HG03103 (cell line): Measurements from ENCODE around the gene C1orf105.
"Not testable (repeated sequence)": the region's sequence is repeated elsewhere in the genome, so short reads cannot be mapped to it uniquely, and the experiment has no call there.

Source experiments
- ATAC-seq: cut with Tn5 transposase; IDR thresholded peaks from one replicate; pipeline ENCODE4 v1.9.1; 2021; ENCODE audit warnings: low read depth; ENCODE audit not compliant: unreplicated experiment

Gene C1orf105, protein sequence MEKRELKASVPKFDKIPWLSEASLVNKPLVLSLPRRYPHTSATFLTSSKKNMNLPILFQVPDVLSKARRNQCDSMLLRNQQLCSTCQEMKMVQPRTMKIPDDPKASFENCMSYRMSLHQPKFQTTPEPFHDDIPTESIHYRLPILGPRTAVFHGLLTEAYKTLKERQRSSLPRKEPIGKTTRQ

DNA sequence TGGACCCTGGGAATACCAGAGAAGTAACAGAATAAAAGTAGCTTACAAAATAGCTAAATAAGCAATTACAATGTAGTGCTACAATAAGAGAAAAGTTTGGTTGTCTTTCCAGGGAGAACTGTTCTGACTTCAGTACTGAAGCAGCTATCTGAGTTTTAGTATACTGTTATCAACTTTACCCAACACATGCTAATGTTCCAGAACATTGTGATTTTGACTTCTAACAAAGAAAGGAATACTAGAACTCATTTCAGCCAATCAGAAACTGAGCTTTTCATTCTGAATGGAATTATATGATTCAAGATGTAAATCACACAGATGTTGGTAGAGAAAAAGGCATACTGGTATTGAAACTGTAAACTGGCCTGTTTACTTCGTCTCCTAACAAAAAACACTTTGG is at the start of gene C1orf105:
Gene C1orf105, plus strand, starts transcription at position 301 of the 400 bp plus-strand sequence. CDS start 201 bp downstream, outside the sequence.
- ATAC-seq, result no peak

DNA sequence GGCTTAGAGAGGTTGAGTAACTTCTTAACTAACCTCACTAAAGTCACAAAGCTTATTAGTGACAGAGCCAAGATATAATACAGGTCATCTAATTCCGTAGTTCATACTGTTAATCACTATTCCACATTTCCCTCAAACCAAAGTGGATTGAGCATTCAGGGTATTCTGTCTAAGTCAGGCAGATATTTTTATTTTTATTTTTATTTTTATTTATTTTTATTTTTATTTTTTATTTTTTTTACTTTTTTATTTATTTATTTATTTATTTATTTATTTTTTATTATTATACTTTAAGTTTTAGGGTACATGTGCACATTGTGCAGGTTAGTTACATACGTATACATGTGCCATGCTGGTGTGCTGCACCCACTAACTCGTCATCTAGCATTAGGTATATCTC is 48.8 kb upstream of the C1orf105 start:
- ATAC-seq, result not testable (repeated sequence)

DNA sequence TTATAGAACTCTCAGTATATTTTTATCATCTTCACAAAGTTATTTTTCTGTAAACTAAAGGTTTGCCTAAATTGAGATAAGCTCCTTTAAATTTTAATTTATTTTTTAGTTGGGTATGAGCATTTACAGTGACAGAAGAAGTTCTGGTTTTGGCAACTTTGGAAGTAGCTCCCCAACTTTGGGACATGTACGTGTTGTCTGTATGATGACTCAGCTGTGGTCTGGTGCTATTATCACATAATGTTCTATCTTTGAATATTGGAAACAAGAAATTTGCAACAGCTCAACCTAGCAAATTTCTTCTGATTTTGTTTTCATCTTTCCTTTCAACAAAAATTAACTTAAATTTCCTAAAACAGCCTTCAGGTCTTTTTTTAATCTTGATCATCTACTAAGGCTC is 46.6 kb upstream of the C1orf105 start:
- ATAC-seq, result no peak

DNA sequence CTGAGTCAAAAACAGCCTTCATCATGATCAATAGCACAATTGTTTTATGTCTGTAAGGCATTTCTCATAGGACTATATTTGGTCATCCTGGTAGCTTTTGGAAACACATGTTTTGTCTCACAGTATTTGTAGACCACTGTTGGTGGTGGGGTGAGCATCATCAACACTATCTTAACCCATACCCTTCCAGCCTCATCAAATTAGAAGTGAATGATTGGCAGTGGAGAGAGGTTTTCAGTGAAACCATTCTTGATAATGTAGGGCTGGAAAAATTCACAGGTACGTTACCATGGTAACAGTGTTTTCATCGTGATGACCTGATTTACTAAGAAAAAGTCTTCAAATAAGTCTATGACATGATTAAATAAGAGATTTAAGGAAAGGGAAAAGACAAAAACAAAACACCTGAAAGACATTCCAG is 45.3 kb upstream of the C1orf105 start:
- no peak for ATAC-seq

DNA sequence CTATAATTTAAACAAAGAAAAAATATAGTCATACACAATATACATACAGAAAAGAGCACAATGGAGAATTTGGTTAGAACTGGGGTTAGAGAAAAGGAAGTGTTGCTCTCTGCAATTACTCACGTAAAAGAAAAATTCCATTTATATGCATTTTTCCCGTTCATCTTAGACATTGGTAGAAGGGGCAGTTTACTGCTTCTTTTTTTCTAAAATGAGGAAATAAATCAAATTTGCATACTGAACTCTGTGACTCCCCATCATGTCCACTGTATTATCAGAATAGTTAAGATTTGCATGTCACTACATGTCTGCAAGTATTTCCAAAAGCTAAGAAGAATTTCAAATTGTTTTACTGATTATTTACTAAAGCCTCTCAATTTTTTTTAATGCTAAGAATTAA is 44.1 kb upstream of the C1orf105 start:
- no peak for ATAC-seq

DNA sequence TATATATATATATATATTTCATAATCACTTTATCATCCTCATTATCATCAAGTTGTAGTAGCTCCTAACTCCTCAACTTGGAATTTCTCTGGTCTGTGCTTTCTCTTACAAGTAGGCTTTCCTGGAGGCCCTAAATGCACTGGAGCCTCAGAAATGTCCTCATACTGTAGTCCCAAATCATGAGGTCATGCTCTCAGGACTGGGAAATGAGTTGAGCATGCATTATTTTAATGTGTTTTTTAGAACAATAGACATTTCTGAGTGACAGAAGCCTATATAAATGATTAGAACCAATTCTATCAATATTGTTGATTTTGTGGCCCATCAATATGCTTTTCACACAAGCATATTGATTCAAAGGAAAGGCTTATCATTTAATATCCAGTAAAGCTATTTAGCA is 42.9 kb upstream of the C1orf105 start:
- ATAC-seq, result no peak

DNA sequence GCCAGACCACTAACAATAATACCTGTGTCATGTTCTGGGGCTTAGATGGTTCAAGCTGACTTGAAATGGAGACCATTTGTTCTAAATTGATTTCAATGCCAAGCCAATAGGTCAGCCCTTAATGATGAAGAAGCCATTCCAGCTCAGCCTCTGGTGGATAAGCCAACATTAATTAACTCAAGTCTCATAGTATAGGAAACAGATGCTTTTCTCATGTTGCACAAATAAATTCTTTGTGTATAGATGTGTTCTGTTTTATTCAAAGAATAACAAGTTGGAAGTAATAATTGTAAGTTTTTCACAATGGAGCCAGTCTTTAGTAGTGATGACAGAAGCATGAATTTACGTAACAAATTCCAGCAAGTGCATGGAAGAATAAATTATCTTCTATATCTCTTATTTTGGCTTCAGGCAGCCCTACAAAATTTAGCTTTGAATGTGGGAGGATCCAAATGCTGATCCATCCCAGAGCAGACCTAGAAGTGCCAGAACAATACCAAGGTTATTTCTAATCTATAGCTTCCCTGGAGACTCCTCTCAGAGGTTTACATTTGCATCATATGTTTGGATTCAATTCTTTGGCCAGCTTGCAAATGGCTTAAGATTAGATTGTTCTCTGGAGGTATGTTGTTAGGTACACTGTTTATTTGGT is 42.2 kb upstream of the C1orf105 start:
- no peak for ATAC-seq

DNA sequence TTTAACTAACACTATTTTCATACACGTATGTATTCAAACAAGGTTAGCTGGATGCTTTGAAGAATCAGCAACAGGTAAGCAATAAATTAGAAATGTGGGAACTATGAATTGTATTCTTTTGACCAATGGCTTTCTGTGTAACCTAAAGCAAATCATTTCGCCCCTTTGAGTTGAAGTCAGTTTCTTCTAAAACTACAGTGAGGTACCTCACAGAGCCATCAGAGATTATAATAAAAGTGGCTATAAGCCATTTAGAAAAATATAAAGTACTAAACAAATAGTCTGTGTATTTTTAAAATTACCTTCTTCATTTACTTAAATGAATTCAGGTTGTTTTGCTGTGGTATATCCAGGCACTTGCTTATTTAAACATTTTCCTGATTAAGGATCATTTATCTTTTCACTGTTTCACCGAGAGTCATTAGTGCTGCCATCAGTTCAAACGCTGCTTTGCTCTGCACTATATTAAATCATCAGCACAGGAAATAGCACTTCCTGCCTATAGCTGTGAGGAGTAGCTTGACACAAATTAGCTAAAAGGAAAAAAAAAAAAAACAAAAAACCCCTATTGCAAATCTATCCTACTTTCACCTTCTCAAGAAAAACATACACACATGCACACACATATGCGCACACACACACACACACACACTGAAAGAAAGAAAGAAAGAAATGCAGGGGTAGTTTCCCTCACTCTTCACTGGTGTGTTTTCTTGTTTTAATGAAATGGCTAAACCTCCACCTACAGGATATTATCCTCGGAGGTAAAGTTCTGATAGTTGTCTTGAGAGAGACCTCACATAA is 39.8 kb upstream of the C1orf105 start:
- peak; percentile 96 for ATAC-seq

DNA sequence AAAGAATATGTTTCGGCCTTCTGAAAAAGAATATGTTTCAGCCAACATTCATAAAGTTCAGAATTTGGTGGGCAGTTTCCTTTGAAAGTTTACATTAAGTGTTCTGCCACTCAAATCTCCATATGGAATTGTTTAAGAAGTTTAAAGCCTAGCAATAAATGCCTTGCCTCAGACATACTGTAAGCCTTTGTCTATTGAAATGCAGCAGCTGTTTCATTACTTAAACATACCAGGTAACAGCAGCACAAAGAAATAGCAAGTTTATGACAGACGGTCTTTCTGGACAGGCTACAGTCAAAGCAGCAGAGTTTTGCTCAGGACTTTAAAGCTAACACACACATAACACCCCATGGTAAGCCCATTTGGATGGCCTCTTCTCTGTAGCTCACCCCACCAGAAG is 38.5 kb upstream of the C1orf105 start:
- ATAC-seq, result no peak

DNA sequence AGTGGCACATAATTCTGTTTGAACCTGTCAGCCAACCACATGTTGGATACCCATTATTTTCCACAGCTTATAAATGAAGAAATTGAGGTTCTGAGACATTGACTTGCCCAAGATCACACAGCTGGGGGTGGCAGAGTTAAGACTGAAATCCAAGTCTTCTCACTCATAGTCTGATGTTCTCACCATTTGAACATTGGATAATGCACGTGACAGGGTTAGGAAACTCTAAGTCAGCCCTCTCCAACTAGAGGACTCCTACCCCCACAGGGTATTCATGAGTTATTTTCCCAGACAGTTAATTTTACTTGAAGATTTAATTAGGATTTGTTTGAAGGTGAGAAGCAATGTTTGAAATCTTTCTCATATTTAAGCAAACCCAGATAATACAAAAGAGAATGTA is 38.1 kb upstream of the C1orf105 start:
- no peak for ATAC-seq

DNA sequence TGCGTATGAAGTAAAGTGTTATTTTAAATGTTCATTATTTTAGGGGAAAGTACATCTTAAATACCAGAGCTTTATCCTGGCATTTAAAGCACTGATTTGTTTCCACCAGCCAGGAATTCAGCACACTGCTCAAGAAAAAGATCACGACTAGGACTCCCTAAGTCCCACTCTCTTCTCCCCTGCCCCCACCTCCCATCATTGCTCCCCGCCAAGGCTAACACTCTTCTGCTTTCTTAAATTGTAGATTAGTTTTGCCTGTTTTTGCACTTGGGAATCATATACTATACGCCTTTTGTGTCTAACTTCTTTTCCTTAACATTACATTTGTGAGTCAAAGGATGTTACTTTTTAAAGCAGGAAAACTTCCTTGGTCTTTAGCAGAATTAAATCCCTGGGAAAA is 37.5 kb upstream of the C1orf105 start:
- no peak for ATAC-seq

DNA sequence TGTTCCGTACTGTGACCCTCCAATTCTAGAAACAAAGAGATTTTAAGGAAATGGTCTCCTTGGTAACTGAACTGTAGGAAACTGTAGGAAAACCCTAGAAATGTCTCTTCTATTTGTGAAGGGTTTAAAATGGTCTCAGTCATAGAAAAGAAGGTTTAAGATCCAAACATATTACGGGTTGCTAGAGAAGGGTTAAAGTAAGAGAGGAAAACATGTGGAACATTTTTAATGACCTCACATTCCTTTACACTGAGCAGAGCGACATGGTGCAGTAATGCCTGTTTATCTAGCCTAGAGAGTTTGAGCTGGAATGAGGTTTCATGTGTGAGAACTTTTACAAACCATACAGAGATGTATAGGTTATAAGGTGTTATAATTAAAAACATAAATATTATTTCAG is 36.9 kb upstream of the C1orf105 start:
- ATAC-seq, result no peak

DNA sequence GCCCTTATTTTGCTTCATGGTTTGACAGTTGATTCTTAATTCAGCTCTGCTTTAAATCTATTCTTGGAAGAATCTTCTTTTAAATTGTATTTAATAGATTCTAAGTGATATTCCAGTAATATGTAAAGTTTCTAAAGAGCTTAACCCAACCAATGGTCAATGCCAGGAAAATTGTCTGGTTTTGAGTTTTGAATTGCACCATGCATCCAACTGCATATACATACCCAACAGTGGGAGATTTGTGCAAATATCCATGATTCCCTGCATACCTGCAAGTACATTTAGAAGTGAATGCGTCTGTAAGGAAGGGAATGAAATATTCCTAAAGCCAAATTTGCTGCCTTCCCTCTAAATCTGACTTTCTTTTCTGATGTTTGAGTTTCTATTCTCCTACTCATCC is 35.8 kb upstream of the C1orf105 start:
- no peak for ATAC-seq

DNA sequence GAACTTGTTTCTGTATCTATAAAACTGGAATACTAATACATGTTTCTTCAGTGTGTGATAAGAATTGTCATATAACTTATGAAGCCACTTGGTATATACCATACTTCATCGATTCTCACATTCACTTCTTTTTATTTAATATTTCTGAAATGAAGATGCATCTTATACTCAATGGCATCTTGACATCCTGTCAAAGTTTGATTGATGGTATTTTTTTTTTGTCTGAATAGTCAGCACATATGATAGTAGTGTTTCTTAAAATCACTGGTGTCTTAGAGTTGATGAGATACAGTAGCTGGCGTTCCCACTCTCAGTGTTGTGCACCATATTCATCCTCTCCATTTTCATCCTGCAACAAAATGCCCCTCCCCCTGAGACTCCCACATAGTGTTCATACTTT is 34.4 kb upstream of the C1orf105 start:
- ATAC-seq, result no peak

DNA sequence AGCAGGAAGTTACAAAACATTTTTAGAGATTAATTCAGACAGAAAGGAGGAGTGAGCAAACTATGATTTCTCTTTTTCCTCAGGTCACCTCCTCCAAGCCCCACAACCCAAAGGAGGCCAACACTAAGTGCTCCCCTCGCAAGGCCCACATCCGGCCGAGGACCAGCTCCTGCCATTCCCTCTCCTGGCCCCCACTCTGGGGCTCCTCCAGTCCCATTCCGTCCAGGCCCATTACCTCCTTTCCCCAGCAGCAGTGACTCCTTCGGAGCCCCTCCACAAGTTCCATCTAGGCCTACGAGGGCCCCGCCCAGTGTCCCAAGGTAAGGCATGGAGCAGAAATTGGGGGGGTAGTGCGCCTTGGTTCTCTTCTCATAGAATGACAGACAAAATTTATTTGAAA is 32.0 kb upstream of the C1orf105 start:
- ATAC-seq, result no peak

DNA sequence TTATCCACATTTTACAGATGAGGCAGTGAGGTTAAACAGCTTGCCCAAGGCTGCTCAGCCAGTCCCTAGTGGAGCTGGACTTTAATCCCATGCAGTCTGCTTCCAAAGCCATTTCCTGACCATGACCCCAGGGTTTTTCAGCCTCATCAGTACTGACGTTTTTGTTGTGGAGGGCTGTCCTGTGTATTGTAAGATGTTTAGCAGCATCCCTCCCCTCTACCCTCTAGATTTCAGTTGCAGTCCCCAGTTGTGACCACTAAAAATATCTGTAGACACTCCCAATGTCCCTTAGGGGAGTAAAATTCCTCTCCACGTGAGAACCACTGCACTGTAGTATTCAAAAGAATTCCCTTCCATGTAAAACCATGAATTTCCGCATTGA is 30.2 kb upstream of the C1orf105 start:
- no peak for ATAC-seq

DNA sequence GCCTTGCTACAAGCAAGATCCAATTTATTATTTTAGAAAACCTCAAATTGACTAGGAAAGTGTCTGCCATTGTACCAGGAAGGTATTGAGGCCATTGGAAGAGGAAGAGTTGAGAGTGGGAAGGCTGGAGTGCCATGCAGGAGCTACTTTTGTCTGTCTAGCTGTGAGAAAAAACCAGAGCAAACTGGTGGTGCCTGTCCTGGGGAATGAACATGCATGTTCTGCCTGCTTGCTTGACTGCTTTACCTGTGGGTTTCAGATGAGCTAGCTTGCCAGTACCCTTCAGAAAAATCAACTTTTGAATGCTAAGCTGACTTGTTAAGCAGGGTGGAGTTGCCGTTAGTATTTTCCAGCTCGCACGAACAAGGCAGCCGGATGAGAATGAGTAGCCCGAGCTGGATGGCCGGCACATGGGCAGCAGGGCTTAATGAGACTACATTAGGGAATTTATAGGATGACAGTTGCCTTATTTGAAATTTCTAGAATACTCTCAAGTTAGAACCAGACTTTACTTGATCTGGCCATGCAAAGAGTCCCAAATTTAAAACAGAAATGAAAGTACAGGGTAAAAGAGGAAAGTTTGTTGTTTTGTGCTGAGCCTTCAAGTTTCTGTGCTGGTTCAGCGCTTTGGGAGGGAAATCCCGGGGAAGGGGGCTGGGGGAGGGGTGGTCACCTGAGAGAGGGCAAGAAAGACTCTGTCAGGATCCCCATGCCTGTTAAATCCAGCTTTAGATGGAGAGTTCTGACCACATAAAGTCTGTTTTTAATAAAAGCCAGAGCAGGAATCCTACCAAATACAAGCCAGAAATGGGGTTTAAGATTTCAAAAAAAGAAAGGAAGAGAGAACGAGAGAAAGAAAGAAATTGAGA is 29.6 kb upstream of the C1orf105 start:
- ATAC-seq, result peak; percentile 64

DNA sequence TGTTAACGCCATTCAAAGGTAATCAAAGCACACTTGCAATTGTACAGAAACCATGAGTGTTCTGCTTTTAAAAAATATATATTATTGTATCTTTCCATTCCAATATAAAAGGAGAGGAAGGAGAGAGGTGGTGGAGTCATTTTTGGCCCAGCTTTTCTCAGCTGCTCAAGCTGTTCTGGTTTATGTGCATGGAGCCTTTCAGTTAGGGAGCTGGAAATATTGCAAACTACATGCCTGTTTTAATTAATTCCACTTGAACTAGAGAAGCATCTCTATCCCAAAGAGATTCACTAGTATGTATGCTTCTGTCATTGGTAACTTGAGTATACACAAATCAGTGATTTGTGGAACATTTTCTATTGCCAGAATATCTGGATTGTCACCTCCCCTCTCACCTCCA is 28.5 kb upstream of the C1orf105 start:
- ATAC-seq, result no peak

DNA sequence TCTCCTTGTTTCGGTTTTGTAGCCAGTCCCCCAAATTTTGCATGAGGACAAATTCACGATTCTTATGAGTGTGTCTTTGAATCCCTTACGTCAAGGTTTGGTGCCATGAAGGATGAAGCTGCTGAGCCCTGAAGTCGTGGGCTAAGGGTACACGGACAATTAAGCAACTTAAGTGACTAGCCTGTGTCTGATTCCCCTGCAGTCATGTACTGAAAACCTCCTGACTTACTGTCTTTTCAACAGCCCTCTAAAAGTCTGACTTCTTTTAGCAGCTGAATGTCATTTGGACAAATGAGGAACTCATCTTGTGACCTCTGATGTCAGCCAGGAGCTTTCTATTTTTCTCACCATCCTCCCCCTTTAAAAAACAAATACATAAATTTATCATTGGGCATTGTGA is 27.1 kb upstream of the C1orf105 start:
- ATAC-seq, result no peak

DNA sequence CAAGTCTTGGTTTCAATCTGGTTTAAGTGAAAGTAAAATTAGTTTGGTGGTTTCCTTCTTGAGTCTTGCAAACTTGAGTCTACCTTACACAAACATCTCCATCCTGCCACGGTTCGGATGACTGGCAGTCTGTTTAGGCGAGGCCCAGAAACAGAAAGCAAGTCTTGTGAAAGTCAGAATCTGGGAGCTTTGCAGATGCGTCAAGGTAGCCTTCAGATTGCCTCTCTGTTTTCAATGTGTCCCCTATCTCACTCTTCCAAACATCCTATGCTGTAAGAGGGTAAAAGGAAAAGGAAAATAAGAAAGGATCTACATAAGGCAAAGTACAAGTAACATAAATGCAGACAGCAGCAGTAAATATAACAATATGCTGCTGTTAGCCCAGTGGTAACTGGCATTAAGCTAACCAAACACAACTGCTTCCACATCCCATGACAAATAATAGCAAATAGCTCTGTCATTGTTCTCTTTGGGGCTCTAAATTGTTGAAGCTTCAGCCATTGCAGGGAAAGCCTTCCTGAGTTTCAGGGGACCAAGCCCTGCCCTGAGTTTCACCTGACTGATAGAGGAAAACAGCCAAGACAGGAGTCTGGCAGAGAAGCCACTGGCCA is 26.2 kb upstream of the C1orf105 start:
- peak; percentile 63 for ATAC-seq
